Kidney epithelial cell (primary cell): Measurements from ENCODE around the gene TSPOAP1. TPM values are rescaled to one million over a fixed set of nuclear protein-coding genes. Genes with fewer than 3 reads are reported as not detected.

Experiments
- DNase-seq: peaks from one replicate; pipeline ENCODE4 v3.0.0-alpha.2; 2010; ENCODE audit warnings: low read depth
- H3K27me3 ChIP-seq: 2 replicates; pipeline ENCODE4 v1.6.0; 2011; ENCODE audit warnings: low read length; ENCODE audit not compliant: control insufficient read depth, insufficient read depth
- H3K36me3 ChIP-seq: 2 replicates; pipeline ENCODE4 v1.5.1; 2011; ENCODE audit warnings: low read length; ENCODE audit not compliant: control insufficient read depth, insufficient read depth
- H3K4me3 ChIP-seq: 2 replicates; pipeline ENCODE4 v1.5.1; 2011; ENCODE audit warnings: low read depth, mild to moderate bottlenecking, control low read depth, low read length
- CTCF ChIP-seq: IDR thresholded peaks from 2 replicates; pipeline ENCODE4 v1.5.1; 2011; ENCODE audit warnings: mild to moderate bottlenecking, moderate library complexity, low read length, control low read depth, inconsistent platforms; ENCODE audit not compliant: insufficient read depth, poor library complexity, severe bottlenecking
- total RNA-seq: library from RNA; depleted of rRNA; stranded (reverse); fragments of >200 nt; gene quantifications from 2 replicates; pipeline ENCODE4 v1.2.3, GENCODE V29; 2015

The TSPOAP1 gene
- total RNA-seq, 1 donor from 2014 or later: 9.4 TPM

- Histone ChIP-seq H3K36me3 (no peaks in the 10 kb centered on the region), H3K27me3 (peaks cover 36% of the 10 kb centered on the region), H3K4me3 (no peak overlapping the region)
- DNase-seq: no peak
- TF ChIP-seq CTCF: no peak
Observed at GRCh38 chr17:58279736-58280479, 48.7 kb downstream of the TSPOAP1 start.

DNA sequence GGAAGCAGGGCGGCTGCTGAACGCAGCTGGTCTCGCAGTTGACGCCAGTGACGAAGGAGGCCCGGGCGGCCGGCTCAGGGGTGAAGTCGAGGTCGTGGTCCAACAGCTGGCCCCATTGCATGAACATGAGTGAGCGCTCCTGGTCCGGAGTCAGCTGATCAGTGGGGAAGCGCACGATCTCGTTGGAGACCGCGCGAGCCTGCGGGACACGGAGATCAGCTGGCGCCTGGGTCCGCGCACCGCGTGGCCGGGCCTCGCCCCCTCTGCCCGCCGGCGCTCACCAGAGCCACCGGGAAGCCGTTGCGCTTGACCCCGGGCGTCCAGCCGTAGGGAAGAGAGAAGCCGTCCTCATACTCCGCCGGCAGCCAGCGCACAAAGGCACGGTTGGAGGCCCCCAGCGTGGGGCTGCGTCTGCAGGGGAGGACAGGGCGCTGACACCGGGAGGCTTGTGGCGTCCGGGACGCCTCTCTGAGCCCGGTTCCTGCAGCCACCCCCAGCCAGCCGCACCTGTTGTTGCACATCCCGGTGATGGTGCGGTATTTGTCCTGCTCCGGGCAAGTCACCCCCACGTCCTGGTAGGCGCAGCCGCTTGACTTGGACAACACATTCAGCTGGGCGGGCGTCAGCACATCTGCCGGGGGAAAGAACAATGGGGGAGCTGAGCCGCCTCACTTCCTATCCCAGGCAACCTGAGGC lies 49.4 kb downstream of the TSPOAP1 start:
- Histone ChIP-seq H3K27me3 (peaks cover 36% of the 10 kb centered on the region), H3K4me3 (peak overlapping the region; percentile 4), H3K36me3 (no peaks in the 10 kb centered on the region)
- TF ChIP-seq CTCF: no peak
- DNase-seq: no peak

DNA sequence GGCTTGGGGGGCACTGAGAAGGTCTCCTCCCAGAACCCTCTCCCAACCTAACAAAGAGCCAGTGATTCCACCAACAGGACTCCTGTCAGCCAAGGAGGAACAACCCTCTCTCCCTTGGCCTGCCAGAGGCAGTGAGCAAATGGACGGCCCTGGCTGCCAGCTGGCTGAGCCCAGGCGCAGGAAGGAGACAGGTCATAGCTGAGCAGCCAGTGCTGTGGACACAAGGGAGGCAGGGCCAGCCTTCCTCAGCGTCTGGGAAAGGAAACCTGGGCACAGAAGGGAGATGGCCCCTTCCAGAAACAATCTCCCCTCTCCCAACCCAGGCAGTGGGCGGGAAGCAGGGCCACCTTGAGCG lies 50.0 kb downstream of the TSPOAP1 start:
- H3K27me3 ChIP-seq: peaks cover 31% of the 10 kb centered on the region
- H3K36me3 ChIP-seq: no peaks in the 10 kb centered on the region
- peak overlapping the region; percentile 4 for H3K4me3 ChIP-seq
- TF ChIP-seq CTCF: no peak
- DNase-seq: no peak

DNA sequence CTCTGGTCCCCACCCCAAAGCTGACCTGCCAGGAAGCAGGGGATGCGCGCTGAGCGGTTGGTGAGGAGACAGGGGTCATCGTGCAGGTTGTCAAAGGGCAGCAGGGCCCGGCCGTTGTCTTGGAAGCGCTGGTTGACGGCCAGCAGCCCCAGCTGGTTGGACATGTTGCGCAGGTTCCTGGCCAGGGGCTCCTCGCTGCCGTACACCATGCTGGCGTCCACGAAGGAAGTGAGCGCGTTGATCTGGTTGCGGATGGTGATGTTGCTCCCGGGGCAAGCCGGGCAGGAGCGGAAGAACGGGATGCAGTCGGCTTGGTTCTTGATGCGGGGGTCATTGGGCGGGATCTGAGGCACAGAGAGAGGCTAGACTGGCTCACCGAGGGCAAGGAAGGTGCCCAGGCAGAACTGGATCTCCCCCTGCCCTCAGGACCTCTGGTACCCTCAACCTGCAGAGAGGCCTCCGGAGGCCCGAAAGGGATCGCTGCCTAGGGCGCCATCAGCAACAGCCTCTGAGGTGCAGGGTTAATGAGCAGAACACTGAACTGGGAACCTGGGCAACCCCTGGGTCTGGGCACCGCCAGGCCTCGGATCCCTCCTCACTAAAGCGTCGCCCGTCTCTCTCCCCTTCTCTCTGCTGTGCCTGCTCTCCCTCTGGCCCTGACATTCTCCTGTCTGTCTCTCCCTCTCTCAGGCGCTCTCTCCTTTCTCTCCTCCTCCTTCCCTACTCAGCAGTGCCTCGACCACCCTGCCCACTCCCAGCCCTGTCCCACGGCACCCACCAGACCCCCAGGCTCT lies 50.6 kb downstream of the TSPOAP1 start:
- no peak for TF ChIP-seq CTCF
- DNase-seq: no peak
- Histone ChIP-seq H3K27me3 (peaks cover 30% of the 10 kb centered on the region), H3K4me3 (no peak overlapping the region), H3K36me3 (no peaks in the 10 kb centered on the region)

DNA sequence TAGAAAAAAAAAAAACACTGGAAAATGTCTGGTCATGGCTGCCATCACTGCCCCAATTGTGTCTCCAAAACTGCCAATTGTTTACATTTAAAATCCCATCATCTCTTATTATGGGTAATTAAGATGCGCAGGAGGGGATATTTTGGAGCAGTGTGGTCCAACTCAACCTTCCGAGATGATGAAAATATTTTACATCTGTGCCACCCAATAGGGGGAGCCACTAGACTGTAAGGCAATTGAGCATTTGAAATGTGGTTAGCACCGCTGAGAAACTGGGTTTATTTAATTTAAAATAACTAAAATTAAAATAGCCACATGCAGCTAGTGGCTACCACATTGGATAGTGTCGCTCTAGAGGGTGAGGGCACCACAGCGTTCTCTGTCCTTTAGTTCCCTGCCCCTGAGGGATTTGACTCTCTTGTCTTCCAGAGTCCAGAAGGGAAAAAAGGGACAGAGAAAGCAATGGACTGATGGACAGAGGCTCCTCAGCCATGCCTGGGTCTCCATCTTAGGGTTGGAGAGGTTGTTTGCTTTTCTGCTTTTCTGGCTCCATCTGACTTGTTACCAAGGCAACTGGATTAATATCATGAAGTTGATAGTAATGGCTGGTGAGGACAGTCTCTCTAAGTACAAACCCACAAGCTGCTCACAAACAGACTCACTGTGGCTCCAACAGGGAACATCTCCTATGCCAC lies 51.3 kb downstream of the TSPOAP1 start:
- Histone ChIP-seq H3K4me3 (no peak overlapping the region), H3K36me3 (no peaks in the 10 kb centered on the region), H3K27me3 (peaks cover 33% of the 10 kb centered on the region)
- no peak for DNase-seq
- TF ChIP-seq CTCF: peak; percentile 28
